Measurements from ENCODE around the gene HSCB. TPM values are rescaled to one million over a fixed set of nuclear protein-coding genes. Genes with fewer than 3 reads are reported as not detected.
A peak's percentile ranks its signal among the peaks of the same experiment; 100 is the strongest.

HSCB gene
- total and polyA plus RNA-seq, 9 of the 15 experiments (the other 6 are each of a cell fraction or from before 2014, with no cell fraction given) = 2.6 to 13.1 (median 8.6) TPM

- TF ChIP-seq PRDM10 (IDR thresholded peaks at IDR 0.05; ENCODE audit: partially characterized antibody) (peak; percentile 26), TBP (optimal IDR thresholded peaks at IDR 0.05; ENCODE audit: low read depth, low read length) (peak; percentile 95), CEBPG (CRISPR knock-in tag; IDR thresholded peaks at IDR 0.05) (no peak), CEBPG (tag; conservative IDR thresholded peaks at IDR 0.05 in 1 of 2, IDR thresholded peaks at IDR 0.05 in 1 of 2) (no peak), BRD4 (IDR thresholded peaks at IDR 0.05) (peak; percentile 39; the same call in 1 of the 2 replicates), KDM5B (IDR thresholded peaks at IDR 0.05; ENCODE audit: insufficient replicate concordance, low read depth, low read length) (peak; percentile 92), SAP30 (IDR thresholded peaks at IDR 0.05; ENCODE audit: borderline replicate concordance, insufficient read depth, low read depth, low read length, poor library complexity, severe bottlenecking) (peak; percentile 54), MTA3 (IDR thresholded peaks at IDR 0.05; ENCODE audit: borderline replicate concordance) (peak; percentile 89; the same call in 1 of the 2 replicates), CREB3L1 (IDR thresholded peaks at IDR 0.05; ENCODE audit: borderline replicate concordance, low read depth) (0 out of 2 replicates have a peak, but pooled peaks have one; percentile 5), JUN (IDR thresholded peaks at IDR 0.05; ENCODE audit: borderline replicate concordance, low read depth, low read length) (no peak), JUN (CRISPR knock-in tag; IDR thresholded peaks at IDR 0.05; ENCODE audit: borderline replicate concordance) (no peak), NR1H2 (CRISPR knock-in tag; IDR thresholded peaks at IDR 0.05) (0 out of 2 replicates have a peak, but pooled peaks have one; percentile 55), GATAD2B (IDR thresholded peaks at IDR 0.05; ENCODE audit: borderline replicate concordance) (no peak), POLR2H (tag; IDR thresholded peaks at IDR 0.05; ENCODE audit: low read depth) (peak; percentile 94), MTF1 (CRISPR knock-in tag; IDR thresholded peaks at IDR 0.05; ENCODE audit: borderline replicate concordance) (no peak), NFYB (IDR thresholded peaks at IDR 0.05; ENCODE audit: extremely low read depth, insufficient read length) (peak; percentile 47), ZNF121 (CRISPR knock-in tag; conservative IDR thresholded peaks at IDR 0.05) (no peak), TAF7 (tag; IDR thresholded peaks at IDR 0.05) (peak; percentile 80), NFXL1 (CRISPR knock-in tag; IDR thresholded peaks at IDR 0.05) (no peak), NCOA1 (IDR thresholded peaks at IDR 0.05; ENCODE audit: low read depth) (no peak)
- TF ChIP-seq, protein P1, sequence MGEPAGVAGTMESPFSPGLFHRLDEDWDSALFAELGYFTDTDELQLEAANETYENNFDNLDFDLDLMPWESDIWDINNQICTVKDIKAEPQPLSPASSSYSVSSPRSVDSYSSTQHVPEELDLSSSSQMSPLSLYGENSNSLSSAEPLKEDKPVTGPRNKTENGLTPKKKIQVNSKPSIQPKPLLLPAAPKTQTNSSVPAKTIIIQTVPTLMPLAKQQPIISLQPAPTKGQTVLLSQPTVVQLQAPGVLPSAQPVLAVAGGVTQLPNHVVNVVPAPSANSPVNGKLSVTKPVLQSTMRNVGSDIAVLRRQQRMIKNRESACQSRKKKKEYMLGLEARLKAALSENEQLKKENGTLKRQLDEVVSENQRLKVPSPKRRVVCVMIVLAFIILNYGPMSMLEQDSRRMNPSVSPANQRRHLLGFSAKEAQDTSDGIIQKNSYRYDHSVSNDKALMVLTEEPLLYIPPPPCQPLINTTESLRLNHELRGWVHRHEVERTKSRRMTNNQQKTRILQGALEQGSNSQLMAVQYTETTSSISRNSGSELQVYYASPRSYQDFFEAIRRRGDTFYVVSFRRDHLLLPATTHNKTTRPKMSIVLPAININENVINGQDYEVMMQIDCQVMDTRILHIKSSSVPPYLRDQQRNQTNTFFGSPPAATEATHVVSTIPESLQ (CRISPR knock-in tag; IDR thresholded peaks at IDR 0.05) = 0 out of 2 replicates have a peak, but pooled peaks have one; percentile 35
These were observed 58.6 kb downstream of the HSCB start, which contains the start of gene XBP1 (continued) for GRCh38 chr22:28800308-28801041.

All from K562 (cell line).